ENCODE results near the gene HOXC11. TPM values are rescaled to one million over a fixed set of nuclear protein-coding genes. Genes with fewer than 3 reads are reported as not detected.

HOXC11 gene
- total RNA-seq, 1 experiment from 2014 or later: 2.4 TPM

GRCh38 chr12:53944907-53945847 is 27.7 kb upstream of the HOXC11 start:
- H3K36me3 ChIP-seq (ENCODE audit: low read depth): peaks cover 5% of the 10 kb centered on the region; the same call in 1 of the 2 replicates
- no peaks in the 10 kb centered on the region for H3K9me3 ChIP-seq (ENCODE audit: insufficient read depth, low read depth)
- no peak overlapping the region for H3K27ac ChIP-seq
- no peaks in the 10 kb centered on the region; the same call in 1 of the 2 replicates for H4K20me1 ChIP-seq (ENCODE audit: insufficient read depth)
- TF ChIP-seq CTCF (conservative IDR thresholded peaks at IDR 0.05): no peak
- no peak for TF ChIP-seq EZH2 (IDR thresholded peaks at IDR 0.05; ENCODE audit: low read depth)
- intact Hi-C loops (cut with micrococcal nuclease; ENCODE audit: unreplicated experiment): no loop called here
- H3F3A ChIP-seq (ENCODE audit: insufficient read depth, low read depth): peaks cover 9% of the 10 kb centered on the region; the same call in 1 of the 2 replicates
- no peak overlapping the region for H2AFZ ChIP-seq
- H3K79me2 ChIP-seq (ENCODE audit: low read depth): peaks cover 49% of the 10 kb centered on the region
- POLR2A ChIA-PET (ENCODE audit: unreplicated experiment): interaction anchor here (0.6 kb wide), 2 partner anchors 75 to 83 kb away, joined by 6 to 7 read pairs; no protein-coding TSS in a partner anchor
- no peak overlapping the region for H3K4me3 ChIP-seq
- H3K4me2 ChIP-seq: no peak overlapping the region
- DNase-seq: no peak
- BruUV-seq (replicated peaks): no TSS peak
- CTCF ChIA-PET: no interaction called here
- peaks cover 28% of the 10 kb centered on the region for H3K4me1 ChIP-seq (replicated peaks; ENCODE audit: insufficient read depth)
- H3K9me2 ChIP-seq (ENCODE audit: insufficient read depth): no peaks in the 10 kb centered on the region
- H3K27me3 ChIP-seq (ENCODE audit: insufficient read depth, low read depth): no peaks in the 10 kb centered on the region

GRCh38 chr12:53947743-53948142 is 25.2 kb upstream of the HOXC11 start:
- no peak for DNase-seq
- Histone ChIP-seq H3K4me3 (no peak overlapping the region), H4K20me1 (ENCODE audit: insufficient read depth) (no peaks in the 10 kb centered on the region), H3K79me2 (ENCODE audit: low read depth) (peaks cover 24% of the 10 kb centered on the region), H3K4me2 (no peak overlapping the region), H3K9me3 (ENCODE audit: insufficient read depth, low read depth) (no peaks in the 10 kb centered on the region), H2AFZ (no peak overlapping the region), H3F3A (ENCODE audit: insufficient read depth, low read depth) (peaks cover 15% of the 10 kb centered on the region; the same call in 1 of the 2 replicates), H3K4me1 (replicated peaks; ENCODE audit: insufficient read depth) (peaks cover 25% of the 10 kb centered on the region), H3K36me3 (ENCODE audit: low read depth) (peaks cover 5% of the 10 kb centered on the region; the same call in 1 of the 2 replicates), H3K27ac (no peak overlapping the region), H3K27me3 (ENCODE audit: insufficient read depth, low read depth) (no peaks in the 10 kb centered on the region), H3K9me2 (ENCODE audit: insufficient read depth) (no peaks in the 10 kb centered on the region)
- ChIA-PET CTCF (interaction anchor here (0.6 to 1.0 kb wide), 3 partner anchors 12 to 145 kb away, joined by 12 to 16 read pairs (median 12); no protein-coding TSS in a partner anchor), POLR2A (ENCODE audit: unreplicated experiment) (no interaction called here)
- no peak for TF ChIP-seq EZH2 (IDR thresholded peaks at IDR 0.05; ENCODE audit: low read depth)
- TF ChIP-seq CTCF (conservative IDR thresholded peaks at IDR 0.05): no peak
- intact Hi-C loops (cut with micrococcal nuclease; ENCODE audit: unreplicated experiment): no loop called here
- no TSS peak for BruUV-seq (replicated peaks)

DNA sequence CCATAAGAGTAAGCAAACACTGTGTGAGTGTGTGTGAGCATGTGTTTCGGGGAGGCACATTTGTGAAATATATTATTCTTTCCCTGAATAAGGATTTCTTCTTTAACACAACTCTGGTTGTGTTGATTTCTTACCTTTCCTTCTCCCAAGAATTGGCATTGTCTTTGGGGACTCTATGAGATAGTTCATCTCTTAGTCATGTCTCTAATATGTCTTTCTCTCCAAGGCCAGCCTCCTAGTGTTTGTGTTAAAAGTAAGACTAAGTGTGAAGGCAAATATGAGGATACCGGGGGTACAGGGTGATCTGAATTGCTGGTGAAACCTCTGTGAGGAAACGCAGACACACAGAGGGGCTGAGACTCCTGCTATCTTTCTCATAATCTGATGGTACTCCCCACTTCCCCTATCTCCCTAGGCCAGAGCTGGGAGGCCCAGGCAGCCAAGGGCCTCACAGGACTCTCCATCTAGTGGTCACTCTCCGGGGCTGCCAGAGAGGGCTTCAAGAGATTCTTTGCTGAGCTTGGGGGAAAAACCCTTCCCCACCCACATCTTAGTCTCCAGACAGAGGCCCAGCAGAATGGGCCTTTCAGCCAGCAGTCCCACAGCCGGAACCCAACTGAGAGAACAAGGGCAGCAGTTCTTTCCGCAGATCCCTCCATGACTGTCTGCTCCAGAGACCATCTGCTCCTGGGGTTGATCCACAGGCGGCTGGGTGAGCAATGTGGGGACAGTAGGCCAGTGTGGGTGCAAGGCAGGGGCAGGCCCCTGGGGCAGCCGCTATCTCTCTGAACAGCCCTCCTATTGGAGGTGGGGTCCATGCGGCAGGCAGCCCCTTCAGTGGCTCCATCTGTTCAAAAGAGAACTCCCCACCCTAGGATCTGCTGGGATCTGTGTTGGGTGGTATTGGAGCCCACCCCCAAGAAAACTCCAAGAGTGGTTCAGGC is 24.0 kb upstream of the HOXC11 start:
- H3K36me3 ChIP-seq (ENCODE audit: low read depth): peaks cover 5% of the 10 kb centered on the region; the same call in 1 of the 2 replicates
- no TSS peak for BruUV-seq (replicated peaks)
- H3K79me2 ChIP-seq (ENCODE audit: low read depth): peaks cover 12% of the 10 kb centered on the region; the same call in 1 of the 2 replicates
- no peaks in the 10 kb centered on the region for H3K27me3 ChIP-seq (ENCODE audit: insufficient read depth, low read depth)
- H4K20me1 ChIP-seq (ENCODE audit: insufficient read depth): no peaks in the 10 kb centered on the region
- H3K9me3 ChIP-seq (ENCODE audit: insufficient read depth, low read depth): no peaks in the 10 kb centered on the region
- H3F3A ChIP-seq (ENCODE audit: insufficient read depth, low read depth): peaks cover 23% of the 10 kb centered on the region; the same call in 1 of the 2 replicates
- POLR2A ChIA-PET (ENCODE audit: unreplicated experiment): no interaction called here
- H3K4me2 ChIP-seq: no peak overlapping the region
- no peak overlapping the region for H3K27ac ChIP-seq
- TF ChIP-seq CTCF (conservative IDR thresholded peaks at IDR 0.05) (no peak), EZH2 (IDR thresholded peaks at IDR 0.05; ENCODE audit: low read depth) (no peak)
- intact Hi-C loops (cut with micrococcal nuclease; ENCODE audit: unreplicated experiment): no loop called here
- H3K4me1 ChIP-seq (replicated peaks; ENCODE audit: insufficient read depth): peaks cover 22% of the 10 kb centered on the region
- CTCF ChIA-PET: interaction anchor here (1.0 kb wide), 1 partner anchor 13 kb away, joined by 12 read pairs; no protein-coding TSS in a partner anchor
- H3K9me2 ChIP-seq (ENCODE audit: insufficient read depth): no peaks in the 10 kb centered on the region
- H3K4me3 ChIP-seq: no peak overlapping the region
- DNase-seq: peak in 1 of 2 experiments; percentile 40
- no peak overlapping the region for H2AFZ ChIP-seq
